Caco-2 (cell line): ENCODE measurements around the gene AFAP1L2. TPM values are rescaled to one million over a fixed set of nuclear protein-coding genes. Genes with fewer than 3 reads are reported as not detected.

Experiments
- BruUV-seq: library from RNA; stranded (reverse); fragments of 400-500 nt; replicated peaks from 2 replicates; lab custom pipeline; 2021; lab: Mats Ljungman, UMichigan
- CTCF ChIA-PET: fragments of 300-600 bp; sonication (Branson Sonifier 250); formaldehyde crosslinking; loops from one replicate; lab custom pipeline; 2022; ENCODE audit warnings: antibody characterized with exemption; lab: Charles Lee
- POLR2A ChIA-PET: fragments of 300-600 bp; sonication (Branson Sonifier 250); formaldehyde crosslinking; loops from one replicate; lab custom pipeline; 2022; ENCODE audit warnings: antibody characterized with exemption; lab: Charles Lee
- DNase-seq, 2 experiments: peaks; one replicate each; pipeline versions ENCODE4 v3.0.0 to v3.0.0-alpha.2; 2020 to 2022
- H3K27me3 ChIP-seq: replicated peaks from 2 replicates; pipeline ENCODE4 v1.6.0; 2011; ENCODE audit warnings: low read length; ENCODE audit not compliant: control insufficient read depth, insufficient read depth
- H3K36me3 ChIP-seq: 2 replicates; pipeline ENCODE4 v1.5.1; 2011; ENCODE audit warnings: low read length; ENCODE audit not compliant: control insufficient read depth, insufficient read depth
- H3K4me1 ChIP-seq: fragments of 250-450 bp; sonication (Bioruptor Pico); 2 replicates; pipeline ENCODE4 v1.5.1; 2020; ENCODE audit warnings: mild to moderate bottlenecking
- H3K4me3 ChIP-seq: 2 replicates; pipeline ENCODE4 v1.5.1; 2011; ENCODE audit warnings: low read depth, mild to moderate bottlenecking, control low read depth, low read length
- H3K9me3 ChIP-seq: fragments of 250-450 bp; sonication (Bioruptor Pico); 2 replicates; pipeline ENCODE4 v1.5.1; 2020; ENCODE audit warnings: mild to moderate bottlenecking, moderate library complexity
- H3K27ac Mint-ChIP-seq: one replicate; pipeline ENCODE4 v1.8.0; 2022; ENCODE audit warnings: mixed read lengths; ENCODE audit not compliant: unreplicated experiment
- H3K27me3 Mint-ChIP-seq: one replicate; pipeline ENCODE4 v1.8.0; 2022; ENCODE audit warnings: mixed read lengths; ENCODE audit not compliant: insufficient read depth, unreplicated experiment
- H3K36me3 Mint-ChIP-seq: one replicate; pipeline ENCODE4 v1.8.0; 2022; ENCODE audit warnings: mild to moderate bottlenecking, mixed read lengths; ENCODE audit not compliant: insufficient read depth, unreplicated experiment
- H3K4me1 Mint-ChIP-seq: one replicate; pipeline ENCODE4 v1.8.0; 2022; ENCODE audit warnings: low read depth, mixed read lengths; ENCODE audit not compliant: unreplicated experiment
- H3K4me3 Mint-ChIP-seq: one replicate; pipeline ENCODE4 v1.8.0; 2022; ENCODE audit warnings: mild to moderate bottlenecking, moderate library complexity, mixed read lengths; ENCODE audit not compliant: unreplicated experiment
- H3K9me3 Mint-ChIP-seq: one replicate; pipeline ENCODE4 v1.8.0; 2022; ENCODE audit warnings: mixed read lengths; ENCODE audit not compliant: unreplicated experiment
- intact Hi-C: fragments of 100-400 bp; cut with micrococcal nuclease; formaldehyde crosslinking; loops from one replicate; pipeline ENCODE4 v1.10.0; 2022; ENCODE audit not compliant: unreplicated experiment
- total RNA-seq: library from RNA; stranded (reverse); gene quantifications from 2 replicates; pipeline ENCODE4 v1.2.3, GENCODE V29; 2022
- TF ChIP-seq, protein P1 (sequence below), 2 experiments: fragments of 200-600 bp in 1 of 2; IDR thresholded peaks; 1 replicate in 1 of 2; 2 replicates in 1 of 2; pipeline versions ENCODE4 v1.5.1 to v1.8.0; 2011 to 2022; ENCODE audit warnings: antibody characterized with exemption in 1 of 2, control low read depth in 1 of 2, inconsistent platforms in 1 of 2, low read depth in 1 of 2, low read length in 1 of 2, mild to moderate bottlenecking in 1 of 2, moderate library complexity in 1 of 2; ENCODE audit not compliant: insufficient read depth in 1 of 2, severe bottlenecking in 1 of 2, unreplicated experiment in 1 of 2

The AFAP1L2 gene
- total RNA-seq, 1 experiment from 2014 or later = 2.3 TPM

GRCh38 chr10:114301951-114302710 is 102.2 kb downstream of the AFAP1L2 start:
- H3K36me3 ChIP-seq = no peaks in the 10 kb centered on the region
- H3K9me3 ChIP-seq = no peaks in the 10 kb centered on the region
- ChIA-PET CTCF (interaction anchor here (1.5 kb wide), 1 partner anchor 13 kb away, joined by 3 read pairs; no protein-coding TSS in a partner anchor), POLR2A (no interaction called here)
- Mint-ChIP-seq H3K27me3 (no peaks in the 10 kb centered on the region), H3K4me3 (no peak overlapping the region), H3K4me1 (peaks cover 10% of the 10 kb centered on the region), H3K27ac (no peak overlapping the region), H3K36me3 (no peaks in the 10 kb centered on the region), H3K9me3 (no peaks in the 10 kb centered on the region)
- TF ChIP-seq, protein P1, sequence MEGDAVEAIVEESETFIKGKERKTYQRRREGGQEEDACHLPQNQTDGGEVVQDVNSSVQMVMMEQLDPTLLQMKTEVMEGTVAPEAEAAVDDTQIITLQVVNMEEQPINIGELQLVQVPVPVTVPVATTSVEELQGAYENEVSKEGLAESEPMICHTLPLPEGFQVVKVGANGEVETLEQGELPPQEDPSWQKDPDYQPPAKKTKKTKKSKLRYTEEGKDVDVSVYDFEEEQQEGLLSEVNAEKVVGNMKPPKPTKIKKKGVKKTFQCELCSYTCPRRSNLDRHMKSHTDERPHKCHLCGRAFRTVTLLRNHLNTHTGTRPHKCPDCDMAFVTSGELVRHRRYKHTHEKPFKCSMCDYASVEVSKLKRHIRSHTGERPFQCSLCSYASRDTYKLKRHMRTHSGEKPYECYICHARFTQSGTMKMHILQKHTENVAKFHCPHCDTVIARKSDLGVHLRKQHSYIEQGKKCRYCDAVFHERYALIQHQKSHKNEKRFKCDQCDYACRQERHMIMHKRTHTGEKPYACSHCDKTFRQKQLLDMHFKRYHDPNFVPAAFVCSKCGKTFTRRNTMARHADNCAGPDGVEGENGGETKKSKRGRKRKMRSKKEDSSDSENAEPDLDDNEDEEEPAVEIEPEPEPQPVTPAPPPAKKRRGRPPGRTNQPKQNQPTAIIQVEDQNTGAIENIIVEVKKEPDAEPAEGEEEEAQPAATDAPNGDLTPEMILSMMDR (IDR thresholded peaks at IDR 0.05; ENCODE audit: insufficient read depth in 1 of 2, low read depth in 1 of 2, low read length in 1 of 2, severe bottlenecking in 1 of 2, unreplicated experiment in 1 of 2) = no peak
- intact Hi-C loops = loop anchor here (10.0 kb wide), 1 partner anchor 823 kb away; no protein-coding TSS in a partner anchor
- DNase-seq = peak in 1 of 2 experiments; percentile 25
- H3K27me3 ChIP-seq = no peaks in the 10 kb centered on the region
- H3K4me1 ChIP-seq = peaks cover 4% of the 10 kb centered on the region; the same call in 1 of the 2 replicates
- no TSS peak for BruUV-seq
- H3K4me3 ChIP-seq = no peak overlapping the region

DNA sequence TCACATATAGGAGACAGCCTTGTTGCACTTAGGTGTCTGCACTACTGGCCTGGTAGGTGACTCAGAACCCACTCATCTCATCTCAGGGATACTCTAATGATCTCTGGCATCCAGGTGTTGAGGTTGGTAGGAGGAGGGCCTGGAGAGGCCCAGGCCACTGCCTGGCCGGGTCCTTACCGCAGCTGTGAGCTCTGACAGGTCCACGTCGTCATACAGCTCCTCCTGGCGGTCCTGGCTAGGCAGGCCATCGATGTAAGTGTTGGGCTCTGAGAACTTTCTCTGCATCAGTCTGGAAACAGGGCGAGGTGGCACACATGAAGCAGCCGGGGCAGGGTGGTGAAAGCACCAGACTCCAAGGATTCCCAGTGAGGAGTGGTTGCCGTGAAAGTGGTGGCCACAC is 103.1 kb downstream of the AFAP1L2 start:
- Histone ChIP-seq H3K36me3 (no peaks in the 10 kb centered on the region), H3K9me3 (no peaks in the 10 kb centered on the region), H3K4me1 (peaks cover 4% of the 10 kb centered on the region; the same call in 1 of the 2 replicates), H3K27me3 (no peaks in the 10 kb centered on the region), H3K4me3 (no peak overlapping the region)
- peak in 1 of 2 experiments; percentile 24 for DNase-seq
- Mint-ChIP-seq H3K27ac (no peak overlapping the region), H3K9me3 (peaks cover 4% of the 10 kb centered on the region), H3K36me3 (no peaks in the 10 kb centered on the region), H3K4me1 (peaks cover 10% of the 10 kb centered on the region), H3K4me3 (no peak overlapping the region), H3K27me3 (no peaks in the 10 kb centered on the region)
- TF ChIP-seq, protein P1 (IDR thresholded peaks at IDR 0.05; ENCODE audit: insufficient read depth in 1 of 2, low read depth in 1 of 2, low read length in 1 of 2, severe bottlenecking in 1 of 2, unreplicated experiment in 1 of 2) = no peak
- CTCF ChIA-PET = no interaction called here
- POLR2A ChIA-PET = no interaction called here
- intact Hi-C loops = loop anchor here (10.0 kb wide), 1 partner anchor 824 kb away; no protein-coding TSS in a partner anchor
- BruUV-seq = no TSS peak

GRCh38 chr10:114300036-114300645 is 104.2 kb downstream of the AFAP1L2 start:
- intact Hi-C loops = loop anchor here (10.0 kb wide), 1 partner anchor 825 kb away; no protein-coding TSS in a partner anchor
- Mint-ChIP-seq H3K36me3 (no peaks in the 10 kb centered on the region), H3K4me3 (no peak overlapping the region), H3K9me3 (peaks cover 10% of the 10 kb centered on the region), H3K27ac (no peak overlapping the region), H3K4me1 (peaks cover 10% of the 10 kb centered on the region), H3K27me3 (no peaks in the 10 kb centered on the region)
- ChIA-PET CTCF (no interaction called here), POLR2A (no interaction called here)
- TF ChIP-seq, protein P1 (IDR thresholded peaks at IDR 0.05; ENCODE audit: insufficient read depth in 1 of 2, low read depth in 1 of 2, low read length in 1 of 2, severe bottlenecking in 1 of 2, unreplicated experiment in 1 of 2) = no peak
- Histone ChIP-seq H3K27me3 (no peaks in the 10 kb centered on the region), H3K9me3 (peaks cover 5% of the 10 kb centered on the region), H3K4me3 (no peak overlapping the region), H3K36me3 (no peaks in the 10 kb centered on the region), H3K4me1 (peaks cover 4% of the 10 kb centered on the region; the same call in 1 of the 2 replicates)
- BruUV-seq = no TSS peak
- DNase-seq = peak in 1 of 2 experiments; percentile 17
